HFF-Myc (cell line): ENCODE results near the gene DLEC1.

Experiments
- DNase-seq: peaks from one replicate; pipeline ENCODE4 v3.0.0-alpha.2; 2011; ENCODE audit warnings: low read depth; ENCODE audit errors: extremely low read depth
- H3K4me3 ChIP-seq: replicated peaks from 2 replicates; pipeline ENCODE4 v1.5.1; 2011; ENCODE audit warnings: low read depth, mild to moderate bottlenecking, control low read depth, low read length
- CTCF ChIP-seq: IDR thresholded peaks from 2 replicates; pipeline ENCODE4 v1.5.1; 2012; ENCODE audit warnings: mild to moderate bottlenecking, low read depth, low read length, control low read depth; ENCODE audit errors: missing control alignments

DLEC1 gene

GRCh38 chr3:38002291-38002876 is 36.6 kb upstream of the DLEC1 start:
- DNase-seq = no peak
- H3K4me3 ChIP-seq = no peak overlapping the region
- no peak for TF ChIP-seq CTCF

- DNase-seq = no peak
- no peak for TF ChIP-seq CTCF
- H3K4me3 ChIP-seq = no peak overlapping the region
Measured at GRCh38 chr3:38002940-38003339, 36.1 kb upstream of the DLEC1 start.

- no peak overlapping the region for H3K4me3 ChIP-seq
- DNase-seq = no peak
- TF ChIP-seq CTCF = peak; percentile 80
Measured at GRCh38 chr3:38003371-38003816, 35.6 kb upstream of the DLEC1 start.

GRCh38 chr3:38003817-38004414 is 35.1 kb upstream of the DLEC1 start:
- no peak for DNase-seq
- no peak overlapping the region for H3K4me3 ChIP-seq
- no peak for TF ChIP-seq CTCF

GRCh38 chr3:38004415-38005075 is 34.5 kb upstream of the DLEC1 start:
- peak; percentile 81 for TF ChIP-seq CTCF
- no peak overlapping the region for H3K4me3 ChIP-seq
- no peak for DNase-seq

- no peak for DNase-seq
- H3K4me3 ChIP-seq = no peak overlapping the region
- no peak for TF ChIP-seq CTCF
Measured at GRCh38 chr3:38005076-38006020, 33.7 kb upstream of the DLEC1 start.
